GM12878 (cell line): ENCODE measurements around the gene ECHDC1.

Source experiments
- CEBPB ChIP-seq, 2 experiments: fragments of 150-350 bp in 1 of 2; IDR thresholded peaks; 2 replicates each; pipeline ENCODE4 v1.6.1; 2012 to 2014; ENCODE audit warnings: low read depth in 2 of 2, low read length in 2 of 2, borderline replicate concordance in 1 of 2, inconsistent platforms in 1 of 2
- MTA3 ChIP-seq: IDR thresholded peaks from 2 replicates; pipeline ENCODE4 v1.6.1; 2012; ENCODE audit warnings: low read length, inconsistent platforms, borderline replicate concordance
- TF ChIP-seq, protein P1 (sequence below): fragments of 450-650 bp; IDR thresholded peaks from 2 replicates; pipeline ENCODE4 v1.6.1; 2017; ENCODE audit warnings: mild to moderate bottlenecking, low read depth, inconsistent platforms; ENCODE audit not compliant: poor library complexity, severe bottlenecking

DNA sequence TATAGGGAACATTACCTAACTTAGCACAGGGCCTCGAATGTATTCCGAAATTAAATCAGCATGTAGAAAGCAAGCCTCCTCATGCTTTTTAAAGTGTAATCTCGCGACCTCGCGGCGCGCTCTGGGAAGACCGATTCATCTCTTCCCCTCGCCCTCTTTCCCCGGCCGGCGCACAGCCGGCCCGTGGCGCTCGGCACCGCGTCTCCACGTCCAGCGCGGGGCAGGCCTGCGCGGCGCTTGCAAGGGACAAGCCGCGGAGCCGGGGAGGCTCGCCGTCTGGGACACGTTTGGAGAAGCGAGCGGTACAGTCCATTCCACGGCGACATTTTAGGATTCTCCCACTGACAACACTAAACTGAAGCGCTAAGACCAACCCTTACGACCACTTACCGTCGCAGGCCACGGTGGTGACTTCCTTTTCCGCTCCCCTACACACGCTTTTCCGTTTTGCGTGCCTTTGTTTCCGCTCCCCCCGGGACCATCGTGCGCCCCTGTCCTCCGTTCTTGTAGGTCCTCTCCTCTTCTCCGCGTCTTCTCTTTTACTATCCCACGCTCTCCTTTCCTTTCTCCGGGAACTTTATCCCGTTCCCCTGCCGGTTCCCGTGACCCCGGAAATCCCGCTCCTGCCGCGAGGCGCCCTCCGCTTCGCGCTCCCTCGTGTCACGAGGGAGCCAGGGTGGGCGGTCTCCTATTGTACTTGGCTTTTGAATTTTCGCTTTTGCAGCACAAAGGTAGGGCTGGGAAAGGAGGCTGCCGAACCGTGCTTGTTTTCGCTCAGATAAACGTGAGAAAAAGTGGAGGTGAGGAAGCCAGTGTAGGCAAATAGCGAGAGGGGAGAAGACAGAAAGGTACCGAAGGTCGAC lies at the start of gene ECHDC1:
- TF ChIP-seq CEBPB (IDR thresholded peaks at IDR 0.05; ENCODE audit: borderline replicate concordance in 1 of 2, low read depth in 2 of 2, low read length in 2 of 2) (no peak), MTA3 (no peak)
- TF ChIP-seq, protein P1, sequence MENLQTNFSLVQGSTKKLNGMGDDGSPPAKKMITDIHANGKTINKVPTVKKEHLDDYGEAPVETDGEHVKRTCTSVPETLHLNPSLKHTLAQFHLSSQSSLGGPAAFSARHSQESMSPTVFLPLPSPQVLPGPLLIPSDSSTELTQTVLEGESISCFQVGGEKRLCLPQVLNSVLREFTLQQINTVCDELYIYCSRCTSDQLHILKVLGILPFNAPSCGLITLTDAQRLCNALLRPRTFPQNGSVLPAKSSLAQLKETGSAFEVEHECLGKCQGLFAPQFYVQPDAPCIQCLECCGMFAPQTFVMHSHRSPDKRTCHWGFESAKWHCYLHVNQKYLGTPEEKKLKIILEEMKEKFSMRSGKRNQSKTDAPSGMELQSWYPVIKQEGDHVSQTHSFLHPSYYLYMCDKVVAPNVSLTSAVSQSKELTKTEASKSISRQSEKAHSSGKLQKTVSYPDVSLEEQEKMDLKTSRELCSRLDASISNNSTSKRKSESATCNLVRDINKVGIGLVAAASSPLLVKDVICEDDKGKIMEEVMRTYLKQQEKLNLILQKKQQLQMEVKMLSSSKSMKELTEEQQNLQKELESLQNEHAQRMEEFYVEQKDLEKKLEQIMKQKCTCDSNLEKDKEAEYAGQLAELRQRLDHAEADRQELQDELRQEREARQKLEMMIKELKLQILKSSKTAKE, result no peak
